GM18909 (cell line): ENCODE results near the gene ADGRG3.

Experiments
- ATAC-seq: cut with Tn5 transposase; IDR thresholded peaks from one replicate; pipeline ENCODE4 v1.9.1; 2021; ENCODE audit warnings: mild to moderate bottlenecking; ENCODE audit not compliant: unreplicated experiment, poor library complexity

ADGRG3 gene

GRCh38 chr16:57693550-57693949 is 25.4 kb downstream of the ADGRG3 start:
- no peak for ATAC-seq

- no peak for ATAC-seq
Measured at GRCh38 chr16:57694231-57694724, 26.2 kb downstream of the ADGRG3 start.

GRCh38 chr16:57694725-57695679 is 26.9 kb downstream of the ADGRG3 start, which contains the start of gene DRC7:
DRC7 (plus strand) TSS chr16:57694806; CDS start chr16:57697950, 3,144 bp downstream.
- ATAC-seq = no peak

- ATAC-seq = no peak
Measured at GRCh38 chr16:57695680-57696069, 27.6 kb downstream of the ADGRG3 start.

GRCh38 chr16:57696240-57696639 is 28.1 kb downstream of the ADGRG3 start:
- ATAC-seq = no peak

- no peak for ATAC-seq
Measured at GRCh38 chr16:57697896-57698537, 29.9 kb downstream of the ADGRG3 start.

GRCh38 chr16:57698812-57699405 is 30.8 kb downstream of the ADGRG3 start:
- ATAC-seq = no peak

GRCh38 chr16:57699481-57699880 is 31.4 kb downstream of the ADGRG3 start:
- ATAC-seq = no peak

GRCh38 chr16:57699899-57700298 is 31.8 kb downstream of the ADGRG3 start:
- no peak for ATAC-seq

- ATAC-seq = no peak
Measured at GRCh38 chr16:57700781-57701551, 32.9 kb downstream of the ADGRG3 start.

- ATAC-seq = no peak
Measured at GRCh38 chr16:57701759-57702371, 33.8 kb downstream of the ADGRG3 start.

- ATAC-seq = no peak
Measured at GRCh38 chr16:57703416-57704010, 35.4 kb downstream of the ADGRG3 start.

GRCh38 chr16:57704011-57704904 is 36.2 kb downstream of the ADGRG3 start:
- no peak for ATAC-seq

GRCh38 chr16:57704905-57705852 is 37.1 kb downstream of the ADGRG3 start:
- no peak for ATAC-seq

- ATAC-seq = no peak
Measured at GRCh38 chr16:57706717-57707116, 38.6 kb downstream of the ADGRG3 start.

- ATAC-seq = no peak
Measured at GRCh38 chr16:57707331-57707730, 39.2 kb downstream of the ADGRG3 start.

GRCh38 chr16:57708168-57708567 is 40.1 kb downstream of the ADGRG3 start:
- ATAC-seq = no peak
